GM12801 (cell line): ENCODE measurements around the gene HOXB9.

Experiments used
- TF ChIP-seq, protein P1 (sequence below): IDR thresholded peaks from one replicate; pipeline ENCODE4 v1.5.1; 2011; ENCODE audit warnings: control low read depth; ENCODE audit not compliant: insufficient read length; ENCODE audit errors: extremely low read depth

HOXB9 gene

DNA sequence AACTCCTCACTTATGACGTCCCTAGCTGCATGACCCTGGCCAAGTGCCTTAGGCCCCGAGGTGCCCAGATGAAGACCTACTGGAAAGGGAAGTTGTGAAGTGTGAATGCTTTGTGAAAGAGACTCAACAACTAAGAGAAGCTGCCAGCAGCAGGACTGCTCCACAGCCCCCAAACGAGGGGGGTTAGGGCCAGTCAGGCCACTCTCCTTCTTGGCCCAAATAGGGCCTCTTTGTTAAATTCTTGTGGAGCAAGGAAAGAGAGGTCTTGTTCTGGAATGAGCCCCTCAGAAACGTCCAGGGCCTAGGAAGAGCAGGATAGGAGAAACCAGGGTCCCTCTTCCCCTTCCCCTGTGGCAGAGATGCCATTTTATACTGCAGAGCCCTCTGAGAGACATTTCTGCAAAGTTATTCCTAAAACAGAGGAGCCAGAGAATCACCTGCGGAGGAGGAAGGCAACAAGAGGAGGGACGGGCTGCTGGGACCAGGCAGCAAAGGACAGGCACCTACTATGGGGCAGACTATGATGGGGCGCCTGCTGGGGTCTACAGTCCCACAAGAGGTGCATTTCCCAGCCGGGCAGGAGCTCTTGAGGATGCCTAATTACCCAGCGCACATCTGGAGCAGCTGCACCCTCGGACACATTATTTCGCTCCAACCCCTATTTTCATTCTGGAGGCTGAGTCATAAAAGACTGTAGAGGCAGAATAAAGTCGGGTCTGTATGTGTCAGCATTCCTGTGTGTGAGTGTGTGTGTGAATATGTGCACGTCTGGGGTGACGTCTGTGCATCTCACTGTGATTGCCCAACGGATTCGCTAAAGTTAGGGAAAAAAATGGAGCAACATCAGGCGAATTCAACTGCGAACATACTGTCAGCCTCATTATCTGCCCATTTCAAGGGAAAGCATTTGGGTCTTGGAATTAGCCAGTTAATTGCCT lies 11.4 kb upstream of the HOXB9 start:
- TF ChIP-seq, protein P1, sequence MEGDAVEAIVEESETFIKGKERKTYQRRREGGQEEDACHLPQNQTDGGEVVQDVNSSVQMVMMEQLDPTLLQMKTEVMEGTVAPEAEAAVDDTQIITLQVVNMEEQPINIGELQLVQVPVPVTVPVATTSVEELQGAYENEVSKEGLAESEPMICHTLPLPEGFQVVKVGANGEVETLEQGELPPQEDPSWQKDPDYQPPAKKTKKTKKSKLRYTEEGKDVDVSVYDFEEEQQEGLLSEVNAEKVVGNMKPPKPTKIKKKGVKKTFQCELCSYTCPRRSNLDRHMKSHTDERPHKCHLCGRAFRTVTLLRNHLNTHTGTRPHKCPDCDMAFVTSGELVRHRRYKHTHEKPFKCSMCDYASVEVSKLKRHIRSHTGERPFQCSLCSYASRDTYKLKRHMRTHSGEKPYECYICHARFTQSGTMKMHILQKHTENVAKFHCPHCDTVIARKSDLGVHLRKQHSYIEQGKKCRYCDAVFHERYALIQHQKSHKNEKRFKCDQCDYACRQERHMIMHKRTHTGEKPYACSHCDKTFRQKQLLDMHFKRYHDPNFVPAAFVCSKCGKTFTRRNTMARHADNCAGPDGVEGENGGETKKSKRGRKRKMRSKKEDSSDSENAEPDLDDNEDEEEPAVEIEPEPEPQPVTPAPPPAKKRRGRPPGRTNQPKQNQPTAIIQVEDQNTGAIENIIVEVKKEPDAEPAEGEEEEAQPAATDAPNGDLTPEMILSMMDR: no peak

DNA sequence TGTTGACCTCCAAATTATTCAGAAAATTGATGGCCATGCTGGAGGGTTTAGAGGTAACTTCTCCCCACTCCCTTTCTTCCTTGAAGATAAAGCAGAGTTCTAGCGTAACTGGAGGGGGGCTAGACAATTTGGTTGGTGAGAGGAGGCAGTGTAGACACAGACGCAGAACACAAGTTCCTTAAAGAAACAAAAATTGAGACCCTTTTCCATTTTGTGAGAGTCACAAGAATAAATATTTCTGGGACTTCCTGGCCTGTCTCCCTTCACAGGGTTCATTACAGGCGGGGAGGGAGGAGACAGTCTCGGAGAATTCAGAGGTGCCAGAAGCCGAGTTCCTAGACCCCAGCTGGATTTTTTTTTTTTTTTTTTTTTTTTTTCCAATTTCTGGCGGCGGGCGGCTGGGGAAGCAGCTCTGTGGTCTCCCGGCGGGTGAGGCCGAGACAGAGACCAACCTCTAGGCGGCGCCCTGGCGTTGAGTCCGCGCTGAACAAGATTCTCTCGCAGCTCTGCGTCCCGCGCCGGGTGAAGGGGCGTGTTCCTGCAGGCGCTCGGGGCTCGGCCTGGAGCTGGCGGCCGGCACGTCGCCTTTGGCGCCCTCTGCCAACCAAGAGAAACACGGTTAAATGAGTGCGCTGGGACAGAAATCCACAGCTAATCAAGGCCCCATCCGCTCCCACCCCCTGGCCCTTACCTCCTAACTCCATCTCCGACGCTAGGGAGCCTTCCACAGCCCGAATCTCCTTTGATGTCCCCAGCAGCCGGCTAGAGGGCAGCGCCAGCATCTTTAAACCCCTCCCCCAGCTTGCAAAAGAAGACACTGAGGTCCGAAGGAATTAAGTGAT lies 10.2 kb upstream of the HOXB9 start:
- TF ChIP-seq, protein P1: no peak

DNA sequence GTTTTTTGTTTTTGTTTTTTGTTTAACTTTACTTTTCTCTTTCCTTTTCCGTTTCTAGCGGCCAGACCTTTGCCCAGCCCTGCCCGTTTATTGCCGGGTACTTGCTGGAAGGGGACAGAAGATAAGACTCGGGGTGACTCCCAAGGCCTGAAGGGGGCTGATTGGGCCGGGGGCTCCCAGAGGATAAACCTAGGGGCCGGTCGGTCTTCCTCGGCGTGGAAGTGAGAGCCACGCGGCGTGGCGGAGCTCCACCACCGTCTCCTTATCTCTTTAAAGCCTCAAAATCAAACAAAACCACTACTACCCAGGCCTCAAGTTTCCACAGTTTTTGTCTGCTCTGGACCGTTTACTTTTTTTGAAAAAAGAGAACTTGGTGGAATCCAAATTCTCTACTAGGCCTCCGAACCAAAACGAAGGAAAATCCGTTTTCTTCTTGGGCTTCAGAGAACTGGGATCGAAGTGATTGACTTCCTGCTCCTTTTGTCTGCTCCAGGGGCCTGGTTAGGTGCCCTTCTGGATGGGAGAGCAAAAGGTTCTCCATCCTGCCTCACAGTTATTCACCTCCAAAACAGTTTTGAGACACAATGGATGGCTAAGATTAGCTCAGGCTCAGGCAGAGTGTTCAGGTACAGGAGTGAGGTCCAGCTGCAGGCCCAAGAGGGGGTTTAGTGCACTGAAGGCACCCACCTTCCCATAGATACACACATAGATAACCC lies 8.5 kb upstream of the HOXB9 start:
- TF ChIP-seq, protein P1: no peak

DNA sequence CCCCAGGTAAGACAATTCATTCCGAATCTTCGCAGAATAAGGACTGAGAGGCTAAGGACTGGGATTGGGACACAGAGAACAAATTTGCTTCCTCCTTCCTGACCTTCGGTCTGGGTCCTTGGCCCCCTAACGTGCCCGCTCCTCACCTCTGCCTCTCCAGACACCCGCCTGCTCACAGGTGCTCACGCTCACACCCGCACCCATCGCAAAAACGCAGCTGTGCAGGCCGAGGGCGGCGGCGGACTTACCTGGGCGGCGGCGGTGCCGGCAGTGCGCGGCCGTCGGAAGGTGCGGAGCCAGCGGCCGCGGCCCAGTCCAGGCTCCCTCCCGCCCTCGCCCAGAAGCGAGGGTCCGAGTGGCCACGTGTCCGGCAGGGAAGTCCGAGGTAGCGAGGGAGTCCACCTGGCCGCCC lies 7.1 kb upstream of the HOXB9 start:
- TF ChIP-seq, protein P1: no peak

DNA sequence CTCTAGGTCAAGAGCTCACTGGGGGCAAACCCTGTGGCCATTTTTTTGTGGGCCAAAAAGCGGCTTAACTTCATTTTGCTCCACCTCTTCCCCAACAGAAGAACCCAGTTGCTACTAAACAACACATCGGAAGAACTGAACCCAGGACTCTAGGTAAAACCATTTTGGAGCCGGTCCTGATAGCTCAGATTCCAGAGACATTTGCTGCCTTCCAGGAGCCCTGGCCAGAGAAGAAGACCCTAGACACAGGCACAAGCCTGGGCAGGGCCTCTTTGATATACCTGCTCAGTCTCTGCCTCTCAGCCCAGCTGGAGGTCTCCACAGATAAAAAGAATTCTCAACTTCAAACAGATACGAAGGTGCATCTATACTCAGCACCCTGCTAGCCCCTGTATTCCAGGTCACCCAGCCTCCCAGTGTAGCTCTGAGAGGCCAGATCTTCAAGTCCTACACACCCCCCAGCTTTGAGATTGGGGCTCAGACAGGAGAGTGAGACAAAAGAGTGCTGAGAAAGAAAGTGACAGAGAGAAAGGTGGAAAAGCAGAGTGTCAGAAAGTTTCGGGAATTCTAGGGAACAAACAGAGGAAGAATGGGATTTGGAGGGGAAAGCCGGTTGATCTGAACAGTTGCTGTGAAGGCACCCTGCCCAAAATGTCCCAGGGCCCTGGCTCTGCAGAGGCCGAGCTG lies 6.6 kb upstream of the HOXB9 start:
- TF ChIP-seq, protein P1: no peak

DNA sequence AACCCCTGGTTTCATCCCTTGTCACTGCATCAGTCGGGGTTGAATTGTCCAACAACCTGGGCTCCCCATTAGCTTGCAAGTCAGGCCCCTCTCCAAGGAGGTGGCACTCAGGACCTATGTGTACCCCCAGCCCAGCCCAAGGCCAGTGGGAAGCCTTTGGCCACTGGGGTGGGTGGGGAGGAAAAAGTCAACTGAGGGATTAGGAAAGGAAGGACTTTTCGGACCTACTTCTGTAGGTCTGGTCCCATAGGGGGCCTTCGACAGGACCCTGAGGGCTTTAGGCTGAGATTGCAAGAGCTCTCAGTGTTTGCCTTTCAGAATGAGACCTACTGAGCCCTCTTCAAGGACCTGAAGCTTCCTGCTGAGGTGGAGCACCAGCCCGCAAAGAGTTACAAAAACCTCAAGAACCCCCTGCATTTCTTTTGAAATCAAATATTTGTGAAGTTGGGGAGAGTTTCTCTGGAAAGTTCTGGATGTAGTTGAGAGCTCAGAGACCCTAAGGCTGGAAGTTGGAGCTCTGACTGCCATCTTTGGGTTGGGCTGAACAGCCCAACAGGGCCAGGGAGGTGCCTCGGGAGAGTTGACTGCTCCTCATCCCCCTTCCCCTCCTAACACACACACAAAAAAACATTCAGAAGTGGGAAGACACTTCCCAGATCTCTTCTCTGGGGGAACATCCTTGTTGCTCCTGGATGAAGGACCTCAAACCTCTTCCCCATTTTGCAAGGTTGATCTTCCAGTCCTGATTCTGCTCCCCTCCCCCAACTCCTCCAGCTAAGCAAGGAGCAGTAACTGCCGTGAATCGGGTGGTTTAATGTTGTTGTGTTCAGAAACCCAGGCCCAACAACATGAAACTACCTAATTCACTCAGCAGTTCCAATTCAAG lies 5.8 kb upstream of the HOXB9 start:
- TF ChIP-seq, protein P1: no peak
